Smooth muscle cell (in vitro differentiated cells): ENCODE data around the gene AGPAT3. TPM values are rescaled to one million over a fixed set of nuclear protein-coding genes. Genes with fewer than 3 reads are reported as not detected.

Experiments
- DNase-seq: peaks from one replicate; lab custom pipeline; 2025; ENCODE audit not compliant: unreplicated experiment; lab: John Stamatoyannopoulos, UW
- H2AFZ ChIP-seq: fragments of 200-600 bp; sonication (generic); 2 replicates; pipeline ENCODE4 v1.6.0; 2016; ENCODE audit warnings: antibody characterized with exemption, low read depth, mild to moderate bottlenecking
- H3F3A ChIP-seq: fragments of 200-600 bp; sonication (generic); 2 replicates; pipeline ENCODE4 v1.6.0; 2017; ENCODE audit warnings: antibody characterized with exemption, low read depth
- H3K27ac ChIP-seq: fragments of 200-600 bp; sonication (generic); 2 replicates; pipeline ENCODE4 v1.5.1; 2016; ENCODE audit warnings: low read depth, mild to moderate bottlenecking
- H3K27me3 ChIP-seq: fragments of 200-600 bp; sonication (generic); 2 replicates; pipeline ENCODE4 v1.6.1; 2016; ENCODE audit warnings: low read depth, mild to moderate bottlenecking
- H3K36me3 ChIP-seq: fragments of 200-600 bp; sonication (generic); 2 replicates; pipeline ENCODE4 v1.5.1; 2016; ENCODE audit warnings: low read depth
- H3K4me1 ChIP-seq: fragments of 200-600 bp; sonication (generic); 2 replicates; pipeline ENCODE4 v1.5.1; 2016; ENCODE audit warnings: low read depth
- H3K4me2 ChIP-seq: fragments of 200-600 bp; sonication (generic); 2 replicates; pipeline ENCODE4 v1.6.0; 2016; ENCODE audit warnings: mild to moderate bottlenecking
- H3K4me3 ChIP-seq: fragments of 200-600 bp; sonication (generic); 2 replicates; pipeline ENCODE4 v1.5.1; 2016; ENCODE audit warnings: mild to moderate bottlenecking
- H3K79me2 ChIP-seq: fragments of 200-600 bp; sonication (generic); 2 replicates; pipeline ENCODE4 v1.6.0; 2016; ENCODE audit warnings: low read depth, mild to moderate bottlenecking
- H3K9ac ChIP-seq: fragments of 200-600 bp; sonication (generic); 2 replicates; pipeline ENCODE4 v1.6.0; 2016; ENCODE audit warnings: low read depth
- H3K9me3 ChIP-seq: fragments of 200-600 bp; sonication (generic); replicated peaks from 2 replicates; pipeline ENCODE4 v1.5.1; 2016; ENCODE audit warnings: low read depth
- H4K20me1 ChIP-seq: fragments of 200-600 bp; sonication (generic); 2 replicates; pipeline ENCODE4 v1.6.0; 2016; ENCODE audit warnings: low read depth
- CTCF ChIP-seq: fragments of 200-600 bp; sonication (generic); IDR thresholded peaks from 2 replicates; pipeline ENCODE4 v1.5.1; 2017; ENCODE audit warnings: borderline replicate concordance, mild to moderate bottlenecking, antibody characterized with exemption; ENCODE audit not compliant: insufficient read depth, poor library complexity, severe bottlenecking
- WGBS: methylation state at CpG from one replicate; pipeline ENCODE4 v1.1.7; 2016; ENCODE audit warnings: low lambda C conversion rate; 5-methylcytosine and 5-hydroxymethylcytosine counted together
- polyA plus RNA-seq: library from polyadenylated mRNA; unstranded; fragments of >200 nt; fragmentation: Nextera tagmentation; extraction: Ambion mirVana; gene quantifications from 2 replicates; pipeline ENCODE4 v1.2.1, GENCODE V29; 2016
- total RNA-seq: library from RNA; depleted of rRNA; stranded (reverse); fragments of >200 nt; gene quantifications from 2 replicates; pipeline ENCODE4 v1.2.3, GENCODE V29; 2014

Gene AGPAT3
- total and polyA plus RNA-seq, 2 experiments from 2014 or later = 10.9 to 17.2 TPM

DNA sequence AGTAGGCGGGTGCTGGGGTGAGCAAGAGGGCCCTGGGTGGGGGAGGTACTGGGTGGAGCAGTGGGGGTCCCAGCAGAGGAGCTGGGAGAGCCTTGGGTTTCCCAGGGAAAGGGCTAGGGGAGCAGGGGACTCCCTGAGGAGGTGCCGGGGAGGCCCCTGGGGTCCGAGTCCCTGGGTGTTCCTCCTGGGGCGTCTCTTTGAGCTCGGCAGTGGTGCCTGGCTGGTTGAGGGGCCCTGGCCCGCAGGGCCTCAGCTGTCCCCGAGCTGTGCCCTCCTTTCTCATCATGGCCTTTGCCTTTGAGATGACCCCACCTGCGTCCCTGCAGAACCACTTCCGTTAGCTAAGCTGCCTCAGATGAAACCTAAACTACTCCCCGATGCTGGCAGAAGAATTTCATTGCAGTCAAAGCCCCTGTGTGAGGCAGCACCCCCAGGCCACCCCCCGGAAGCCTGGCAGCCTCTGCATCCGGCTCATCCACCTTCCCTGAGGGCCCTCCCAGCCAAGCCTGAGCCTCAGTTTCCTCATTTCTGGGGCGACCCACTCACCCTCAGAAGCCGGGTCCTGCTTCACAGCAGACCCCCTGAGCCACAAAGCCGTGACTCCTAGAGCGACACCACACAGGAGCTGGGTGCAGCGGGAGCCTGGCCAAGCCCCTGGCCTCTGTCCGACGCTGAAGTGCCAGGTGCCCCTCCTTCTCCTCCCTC is 103.5 kb downstream of the AGPAT3 start:
- no peak for TF ChIP-seq CTCF
- no peak for DNase-seq
- H3K27me3 ChIP-seq = no peaks in the 10 kb centered on the region
- H3K36me3 ChIP-seq = no peaks in the 10 kb centered on the region
- H3K79me2 ChIP-seq = no peaks in the 10 kb centered on the region
- H3K4me1 ChIP-seq = no peaks in the 10 kb centered on the region
- no peak overlapping the region for H3K9ac ChIP-seq
- H3K4me3 ChIP-seq = no peak overlapping the region
- no peaks in the 10 kb centered on the region for H3F3A ChIP-seq
- H3K9me3 ChIP-seq = no peaks in the 10 kb centered on the region
- H3K4me2 ChIP-seq = no peak overlapping the region
- H3K27ac ChIP-seq = no peak overlapping the region
- H2AFZ ChIP-seq = no peak overlapping the region
- 94% methylated on average over 14 of the region's 19 CpGs for WGBS
- peaks cover 8% of the 10 kb centered on the region for H4K20me1 ChIP-seq

DNA sequence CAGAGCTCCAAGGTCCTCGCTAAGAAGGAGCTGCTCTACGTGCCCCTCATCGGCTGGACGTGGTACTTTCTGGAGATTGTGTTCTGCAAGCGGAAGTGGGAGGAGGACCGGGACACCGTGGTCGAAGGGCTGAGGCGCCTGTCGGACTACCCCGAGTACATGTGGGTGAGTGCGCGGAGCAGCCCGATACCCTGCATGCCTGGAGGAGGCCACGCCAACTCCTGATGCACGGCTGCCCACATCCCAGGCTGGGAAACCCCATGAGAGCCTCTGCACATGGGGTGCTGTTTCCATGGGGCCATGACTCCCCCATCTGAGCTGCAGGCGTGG is 104.1 kb downstream of the AGPAT3 start:
- Histone ChIP-seq H3K27me3 (no peaks in the 10 kb centered on the region), H3K4me3 (no peak overlapping the region), H3K9me3 (no peaks in the 10 kb centered on the region), H3K4me1 (no peaks in the 10 kb centered on the region), H3F3A (no peaks in the 10 kb centered on the region), H2AFZ (no peak overlapping the region), H3K36me3 (no peaks in the 10 kb centered on the region), H4K20me1 (peaks cover 8% of the 10 kb centered on the region), H3K4me2 (no peak overlapping the region), H3K27ac (no peak overlapping the region), H3K9ac (no peak overlapping the region), H3K79me2 (no peaks in the 10 kb centered on the region)
- no peak for TF ChIP-seq CTCF
- 94% methylated on average over 17 of the region's 17 CpGs for WGBS
- no peak for DNase-seq

GRCh38 chr21:43970551-43970950 is 105.5 kb downstream of the AGPAT3 start:
- Histone ChIP-seq H3F3A (no peaks in the 10 kb centered on the region), H3K9me3 (no peaks in the 10 kb centered on the region), H3K27me3 (no peaks in the 10 kb centered on the region), H3K27ac (no peak overlapping the region), H3K4me3 (no peak overlapping the region), H2AFZ (no peak overlapping the region), H3K4me2 (no peak overlapping the region), H3K36me3 (no peaks in the 10 kb centered on the region), H3K79me2 (no peaks in the 10 kb centered on the region), H3K9ac (no peak overlapping the region), H4K20me1 (no peaks in the 10 kb centered on the region), H3K4me1 (no peaks in the 10 kb centered on the region)
- WGBS = 97% methylated on average over 18 of the region's 18 CpGs
- DNase-seq = no peak
- TF ChIP-seq CTCF = no peak

- H2AFZ ChIP-seq = no peak overlapping the region
- H3K36me3 ChIP-seq = no peaks in the 10 kb centered on the region
- H3K9ac ChIP-seq = no peak overlapping the region
- no peak for TF ChIP-seq CTCF
- H3K4me2 ChIP-seq = no peak overlapping the region
- no peaks in the 10 kb centered on the region for H3F3A ChIP-seq
- H3K27ac ChIP-seq = no peak overlapping the region
- H3K4me1 ChIP-seq = no peaks in the 10 kb centered on the region
- H3K9me3 ChIP-seq = no peaks in the 10 kb centered on the region
- no peaks in the 10 kb centered on the region for H4K20me1 ChIP-seq
- no peak for DNase-seq
- H3K79me2 ChIP-seq = no peaks in the 10 kb centered on the region
- WGBS = 93% methylated on average over 29 of the region's 29 CpGs
- H3K4me3 ChIP-seq = no peak overlapping the region
- no peaks in the 10 kb centered on the region for H3K27me3 ChIP-seq
These were observed 106.4 kb downstream of the AGPAT3 start for GRCh38 chr21:43971201-43971991.
